Stimulated activated CD4-positive, alpha-beta T cell treated with anti-CD3 and anti-CD28 coated beads, TNF-alpha, amount 100 ng/mL, for 1 hour (primary cell): ENCODE data around the gene FAAP20.
A peak's percentile ranks its signal among the peaks of the same experiment; 100 is the strongest.

Source experiments
- DNase-seq, 3 donors: peaks; one replicate each; pipeline ENCODE4 v3.0.0-alpha.2; 2020; ENCODE audit warnings: low read depth in 3 of 3, low spot score in 1 of 3

The FAAP20 gene

DNA sequence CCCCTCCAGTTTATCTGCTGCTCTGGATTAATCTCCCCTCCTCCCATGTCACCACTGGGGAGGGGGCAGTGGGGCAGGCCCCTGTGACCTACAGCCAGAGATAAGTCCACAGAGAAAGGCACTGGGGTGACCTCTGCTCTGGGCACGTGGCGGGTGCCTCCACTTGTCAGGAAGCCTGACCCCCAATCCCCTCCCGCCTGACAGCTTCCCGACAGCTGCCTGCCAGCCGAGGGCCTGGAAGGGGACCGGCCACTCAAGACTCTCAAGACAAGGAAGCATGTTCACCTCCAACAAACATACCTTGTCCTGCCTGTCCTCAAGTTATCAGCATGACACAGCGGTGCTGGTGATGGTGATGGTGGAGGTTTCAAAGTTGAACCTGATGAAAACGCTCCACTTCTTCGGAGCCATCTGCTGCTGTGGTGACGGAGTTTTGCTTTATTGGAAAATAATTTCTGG is 3.2 kb upstream of the FAAP20 start:
- DNase-seq = no peak

DNA sequence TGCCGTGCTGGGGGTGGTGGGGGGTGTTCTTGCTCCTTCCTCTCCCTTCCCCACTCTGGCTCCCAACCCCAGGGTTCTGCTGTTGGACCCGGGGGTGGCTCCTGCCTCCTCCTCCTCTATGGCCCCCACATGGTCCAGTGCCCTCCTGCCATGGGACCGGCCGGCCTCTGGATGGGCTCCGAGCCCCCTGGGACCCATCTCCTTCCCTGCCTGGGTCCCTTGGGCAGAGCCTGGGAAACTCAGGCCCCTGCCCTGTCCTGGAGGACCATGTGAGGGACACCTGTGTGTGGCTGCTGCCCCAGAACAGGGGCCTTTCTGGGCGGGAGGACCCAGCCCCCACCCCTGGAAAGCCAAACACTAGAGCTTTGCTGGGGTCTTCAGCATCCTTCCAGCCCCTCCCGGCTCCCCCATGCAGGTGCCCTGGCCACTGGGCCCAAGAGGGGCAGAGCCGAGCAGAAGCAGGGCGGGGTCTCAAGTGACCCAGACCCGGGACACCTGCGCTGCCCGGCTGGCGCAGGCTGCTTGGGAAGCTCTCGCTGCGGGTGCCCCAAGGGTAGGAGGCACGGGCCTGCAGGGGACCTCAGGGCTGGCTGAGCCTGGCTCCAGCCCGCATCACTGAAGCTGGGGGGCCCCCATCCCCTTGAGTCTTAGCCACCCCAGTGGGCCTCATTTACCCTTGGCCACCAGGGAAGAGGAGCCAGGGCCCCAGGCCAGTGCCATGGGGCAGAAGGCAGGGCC is 2.5 kb upstream of the FAAP20 start:
- DNase-seq = no peak

DNA sequence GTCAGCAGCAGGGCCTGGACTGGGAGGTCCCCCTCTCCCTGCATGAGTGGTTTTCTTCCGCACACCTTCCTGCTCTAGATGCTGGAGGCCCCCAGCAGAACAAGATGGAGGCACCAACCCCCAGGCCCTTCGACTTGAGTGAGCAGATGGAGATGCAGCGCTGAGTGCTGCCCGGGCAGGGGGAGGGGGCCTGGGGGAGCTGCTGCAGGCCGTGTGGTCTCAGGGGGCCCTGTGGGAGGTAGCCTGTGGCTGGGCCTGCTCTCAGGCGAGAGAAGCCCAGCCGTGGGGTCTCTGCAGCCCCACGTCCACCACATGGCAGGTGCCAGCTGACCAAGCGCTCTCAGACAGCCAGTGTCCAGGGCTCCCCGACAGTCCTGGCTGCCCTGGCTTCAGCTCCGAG is 1.2 kb upstream of the FAAP20 start:
- no peak for DNase-seq

DNA sequence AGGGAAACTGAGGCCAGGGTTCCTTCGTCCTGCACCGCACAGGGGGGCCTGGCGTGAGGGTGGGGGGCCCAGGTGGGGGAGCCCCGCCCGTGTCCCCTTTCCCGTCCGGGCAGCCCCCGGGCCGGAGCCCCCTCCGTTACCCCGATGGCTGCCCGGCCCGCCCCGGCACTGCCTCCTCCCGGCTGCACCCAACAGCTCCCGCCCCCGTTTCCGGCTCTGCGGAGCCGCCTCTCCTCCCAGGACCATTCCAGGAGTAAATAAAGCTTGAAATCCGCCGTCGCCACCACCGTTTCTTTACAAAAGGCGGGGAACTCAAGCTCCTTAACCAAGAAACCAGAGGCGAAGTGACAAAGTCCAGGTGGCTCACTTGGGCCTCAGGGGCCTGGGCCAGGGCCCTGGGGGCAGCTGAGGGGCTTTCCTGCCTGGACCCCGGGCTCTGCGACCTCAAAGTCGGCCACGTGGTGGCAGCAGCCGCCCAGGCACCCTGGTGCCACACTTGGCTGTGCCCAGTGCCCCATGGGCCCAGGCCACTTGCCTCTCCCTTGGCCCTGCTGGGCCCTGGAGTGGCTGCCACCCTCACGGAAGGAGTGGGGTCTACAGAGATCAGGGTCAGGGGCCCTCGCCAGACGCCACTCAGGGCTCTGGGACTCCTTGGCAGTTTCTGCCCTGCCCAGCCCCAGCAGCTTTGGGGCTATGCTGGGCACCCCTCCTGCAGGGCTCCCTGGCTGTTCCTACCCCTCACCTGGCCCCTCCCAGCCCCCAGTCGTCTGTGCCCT is 514 bp upstream of the FAAP20 start:
- peak; percentile 68 to 74 (median 71) for DNase-seq

DNA sequence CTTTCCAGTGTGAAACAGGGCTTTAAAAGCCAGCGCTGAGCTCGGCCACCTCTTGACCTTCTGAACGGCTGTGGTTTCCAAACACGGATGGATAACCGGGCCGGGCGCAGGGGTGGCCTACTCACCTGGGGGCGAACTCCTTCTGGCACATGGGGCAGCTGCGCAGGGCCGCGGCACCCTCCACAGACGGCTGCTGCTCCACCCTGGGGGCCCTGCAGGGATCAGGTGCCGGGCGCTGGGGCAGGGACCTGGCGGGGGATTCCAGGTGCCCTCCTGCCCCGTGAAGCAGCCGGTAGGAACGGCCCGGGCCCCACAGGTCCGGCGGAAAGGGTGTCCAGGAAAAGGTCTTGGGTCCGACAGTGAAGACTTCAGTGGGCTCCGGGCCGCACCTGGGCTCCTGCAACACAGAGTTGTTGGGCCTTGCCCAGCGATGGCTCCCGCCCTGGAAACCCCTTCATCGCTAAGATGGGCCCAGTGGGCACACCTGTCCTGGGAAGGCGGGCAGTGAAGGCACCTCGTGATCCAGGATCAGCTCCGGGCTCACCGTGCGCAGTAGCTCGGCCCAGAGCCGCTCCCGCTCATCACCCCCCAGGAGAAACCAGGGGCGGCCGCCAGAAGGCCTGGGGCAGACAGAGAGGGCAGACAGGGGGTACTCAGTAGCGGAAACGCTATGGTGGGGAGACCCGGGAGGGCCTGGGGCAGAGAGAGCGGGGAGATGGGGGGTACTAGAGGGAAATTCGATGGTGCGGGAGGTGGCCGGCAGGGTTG is 874 bp downstream of the FAAP20 start:
- no peak for DNase-seq

DNA sequence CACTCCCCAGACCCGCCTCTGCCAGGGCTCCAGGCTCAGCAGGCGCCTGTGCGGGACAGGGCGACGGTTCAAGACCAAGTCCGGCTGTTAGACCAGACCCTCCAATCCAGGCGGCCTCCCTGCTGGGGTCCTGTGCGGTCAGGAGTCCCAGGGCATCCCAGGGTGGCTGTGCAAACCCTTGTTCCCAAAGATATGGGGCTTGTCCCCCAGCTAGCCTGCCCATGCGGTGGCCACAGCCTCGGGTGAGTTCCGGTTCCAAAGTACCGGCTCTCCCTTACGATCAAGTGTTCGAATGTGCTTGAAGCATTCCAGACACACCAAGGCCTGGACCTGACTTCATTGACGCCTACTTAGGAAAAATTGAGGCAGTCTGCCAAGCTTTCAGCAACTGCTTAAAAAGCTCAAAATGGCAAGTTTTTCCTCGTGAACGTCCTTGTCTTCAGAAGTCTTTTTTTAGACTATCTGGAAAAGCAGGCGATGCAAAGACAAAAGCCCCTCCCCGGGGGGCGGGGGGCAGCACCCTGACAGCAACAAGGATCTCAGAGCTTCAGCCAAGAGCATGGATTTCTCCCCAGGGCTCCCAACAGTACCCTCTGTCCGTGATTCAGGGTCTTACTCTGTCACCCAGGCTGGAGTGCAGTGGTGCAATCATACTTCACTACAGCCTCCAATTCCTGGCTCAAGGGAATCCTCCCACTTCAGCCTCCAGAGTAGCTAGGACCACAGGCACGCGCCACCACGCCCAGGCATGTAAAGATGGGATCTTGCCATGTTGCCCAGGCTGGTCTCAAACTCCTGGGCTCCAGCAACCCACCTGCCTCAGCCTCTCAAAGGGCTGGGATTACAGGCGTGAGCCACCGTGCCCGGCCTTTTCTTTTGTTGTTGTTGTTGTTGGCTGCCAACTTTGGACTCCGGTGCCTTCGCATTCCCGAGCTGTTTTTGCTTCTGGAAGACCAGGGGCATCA is 2.3 kb downstream of the FAAP20 start:
- DNase-seq = no peak

DNA sequence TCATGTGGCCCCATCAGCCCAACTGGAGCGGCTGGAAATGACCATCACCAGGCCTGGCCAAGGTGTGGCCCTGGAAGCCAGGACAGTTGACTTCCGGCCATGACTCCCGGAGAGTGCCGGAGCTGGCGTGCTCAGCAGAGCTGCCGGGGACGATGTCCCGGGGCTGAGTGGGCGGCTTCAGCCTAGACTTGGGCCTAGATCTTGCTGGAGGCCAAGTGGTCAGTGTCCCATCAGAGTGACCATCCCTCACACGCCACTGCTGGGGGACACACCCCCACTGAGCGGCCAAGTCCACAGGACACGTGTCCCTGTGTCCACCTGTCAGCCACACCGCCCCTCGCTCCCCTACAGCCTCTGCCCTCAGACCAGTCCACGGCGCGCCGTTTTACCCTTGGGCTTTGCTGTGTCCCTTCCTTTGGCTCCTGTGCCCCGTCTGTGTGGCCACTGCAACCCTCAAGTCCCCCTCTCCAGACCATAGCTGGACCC is 4.0 kb downstream of the FAAP20 start:
- no peak for DNase-seq

DNA sequence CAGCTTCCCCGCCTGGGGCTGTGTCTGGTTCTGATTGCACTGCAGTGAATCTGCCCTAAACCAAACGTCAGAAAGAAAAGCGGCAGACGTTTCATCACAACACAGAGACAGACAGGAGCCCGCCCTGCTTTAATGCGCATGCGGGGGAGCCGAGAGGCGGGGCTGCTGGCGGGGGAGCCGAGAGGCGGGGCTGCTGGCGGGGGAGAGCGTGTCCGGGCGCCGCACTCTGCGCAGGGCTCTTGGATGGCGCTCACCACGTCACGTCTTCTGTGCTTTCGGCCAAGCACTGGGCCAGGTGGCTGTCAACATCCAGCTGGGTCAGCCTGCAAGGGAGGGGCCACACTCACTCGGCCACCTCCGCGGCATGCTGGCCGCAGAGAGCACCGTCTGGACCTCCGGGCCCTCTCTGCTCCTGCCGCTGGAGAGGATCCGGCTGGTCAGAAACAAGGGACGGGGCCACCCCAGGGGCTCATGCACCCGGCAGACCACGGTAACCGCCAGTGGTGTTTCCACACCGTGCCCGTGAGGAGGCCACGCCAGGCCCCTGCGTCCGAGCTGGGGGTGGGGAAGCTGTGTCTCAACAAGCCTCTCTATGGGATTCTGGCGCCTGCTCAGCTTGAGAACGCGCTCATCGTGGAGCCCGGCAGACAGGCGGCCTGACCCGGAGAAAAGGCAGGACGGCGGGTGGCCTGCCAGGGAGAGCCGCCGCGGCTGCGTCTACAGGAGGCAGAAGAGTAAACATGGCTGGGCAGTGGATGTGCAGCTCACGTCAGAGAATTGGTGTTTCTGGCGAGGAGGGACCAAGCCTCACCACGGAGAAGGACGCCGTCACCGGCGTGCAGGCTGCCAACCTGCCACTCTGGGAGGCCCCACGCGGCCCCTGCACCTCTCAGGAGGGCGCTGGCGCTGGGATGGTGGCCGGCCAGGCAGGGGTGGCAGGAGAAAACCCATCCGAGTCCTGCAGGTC is 4.8 kb downstream of the FAAP20 start:
- DNase-seq = peak; percentile 82 to 86 (median 83)

DNA sequence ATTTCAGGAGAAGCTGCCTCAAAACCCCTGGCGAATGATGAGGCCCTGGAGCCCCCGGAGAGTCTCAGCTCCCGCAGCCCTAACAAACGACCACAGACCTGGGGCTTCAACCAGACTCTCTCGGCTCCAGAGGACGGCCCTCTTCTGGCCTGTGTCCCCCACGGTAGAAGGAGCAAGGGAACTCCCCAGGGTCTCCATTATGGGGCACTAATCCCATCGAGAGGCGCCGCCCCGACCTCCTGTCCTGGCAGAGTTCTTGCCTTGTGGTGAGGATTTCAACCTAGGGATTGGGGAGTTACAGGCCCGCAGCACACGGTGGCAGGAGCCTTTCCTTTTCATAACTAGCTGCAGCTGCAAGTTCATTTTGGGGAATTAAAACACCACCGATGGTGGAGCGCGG is 6.2 kb downstream of the FAAP20 start:
- no peak for DNase-seq

DNA sequence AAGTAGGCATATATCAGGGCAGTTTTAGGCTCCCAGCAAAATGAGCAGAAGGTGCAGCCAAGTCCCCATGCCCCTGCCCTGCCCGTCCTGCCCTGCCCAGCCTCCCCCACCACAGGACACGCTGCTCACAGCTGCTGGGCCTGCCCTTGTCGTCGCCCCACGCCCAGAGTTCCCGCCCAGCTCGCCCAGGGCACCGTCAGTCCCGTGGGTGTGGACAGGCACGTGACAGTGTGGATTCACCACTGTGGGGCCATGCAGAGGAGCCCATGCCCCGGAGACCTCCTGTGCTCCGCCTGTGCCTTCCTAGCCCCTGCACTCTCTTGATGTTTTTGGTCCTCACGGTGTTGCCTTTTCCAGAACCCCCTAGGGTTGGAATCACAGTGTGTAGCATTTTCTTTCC is 7.0 kb downstream of the FAAP20 start:
- no peak for DNase-seq

DNA sequence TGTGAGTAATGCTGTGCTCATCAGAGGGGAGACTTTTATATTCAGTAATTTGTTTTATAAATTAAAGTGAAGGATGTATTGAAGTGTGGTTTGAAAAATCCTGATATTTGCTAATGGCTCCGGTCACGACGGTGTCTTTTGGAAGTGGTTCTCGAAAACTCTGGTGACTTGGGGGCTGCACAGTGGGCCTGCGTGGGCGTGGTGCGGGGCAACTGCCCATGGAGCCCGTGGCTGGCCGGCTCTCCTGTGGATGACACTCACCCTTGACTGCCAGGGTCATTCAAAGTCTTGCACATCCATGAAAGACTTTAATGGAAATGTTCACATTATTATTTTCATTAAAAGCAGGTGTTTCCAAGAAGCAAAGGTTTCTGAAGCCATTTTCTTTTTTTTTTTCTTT is 7.7 kb downstream of the FAAP20 start:
- DNase-seq = no peak

DNA sequence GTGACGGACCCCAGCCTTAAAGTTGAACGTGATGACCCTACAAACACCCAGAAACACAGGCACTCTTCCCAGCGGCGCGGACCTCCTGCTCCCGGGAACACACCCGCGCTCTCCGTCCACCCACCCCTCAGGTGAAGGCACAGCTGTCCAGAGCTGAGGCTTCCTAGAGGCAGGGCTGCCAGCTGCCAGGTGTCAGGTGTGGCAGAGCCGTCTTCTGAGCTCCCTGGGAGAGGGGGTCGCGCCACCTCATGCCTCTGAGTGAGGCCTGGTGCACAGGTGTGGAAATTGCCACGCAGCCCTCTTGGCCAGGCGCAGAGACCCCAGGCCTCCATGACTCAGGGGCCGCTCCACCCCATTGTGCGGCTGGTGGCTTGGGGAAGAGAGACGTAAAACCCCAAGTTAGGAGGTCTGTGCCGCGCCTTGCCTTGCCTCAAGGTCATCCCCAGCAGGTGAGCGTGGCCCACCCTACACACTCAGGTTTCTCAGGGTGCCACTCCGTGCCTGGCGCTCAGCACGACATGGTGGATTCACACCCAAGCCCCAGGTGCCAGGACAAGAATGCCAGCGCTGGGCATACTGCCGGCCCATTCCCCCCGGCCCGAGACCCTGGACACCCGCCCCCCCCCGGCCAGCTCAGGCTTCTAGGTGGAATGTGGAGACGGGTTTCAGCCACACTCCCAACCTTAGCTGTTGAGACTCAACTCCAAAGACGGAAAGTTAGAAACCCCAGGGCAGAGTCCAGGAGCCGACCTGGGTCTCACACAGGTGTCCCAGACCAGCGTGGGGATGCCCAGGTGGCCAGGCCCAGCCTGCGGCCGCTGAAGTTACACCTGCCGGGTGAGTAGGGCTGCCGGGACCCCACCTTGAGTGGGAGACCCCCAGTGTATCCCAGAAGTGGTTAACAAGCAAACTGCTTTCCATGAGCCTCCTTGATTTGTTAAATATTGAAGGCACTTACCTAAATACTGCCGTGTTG is 8.4 kb downstream of the FAAP20 start:
- DNase-seq = no peak

DNA sequence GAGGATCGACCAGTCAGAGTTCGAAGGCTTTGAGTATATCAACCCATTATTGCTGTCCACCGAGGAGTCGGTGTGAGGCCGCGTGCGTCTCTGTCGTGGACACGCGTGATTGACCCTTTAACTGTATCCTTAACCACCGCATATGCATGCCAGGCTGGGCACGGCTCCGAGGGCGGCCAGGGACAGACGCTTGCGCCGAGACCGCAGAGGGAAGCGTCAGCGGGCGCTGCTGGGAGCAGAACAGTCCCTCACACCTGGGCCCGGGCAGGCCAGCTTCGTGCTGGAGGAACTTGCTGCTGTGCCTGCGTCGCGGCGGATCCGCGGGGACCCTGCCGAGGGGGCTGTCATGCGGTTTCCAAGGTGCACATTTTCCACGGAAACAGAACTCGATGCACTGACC is 9.6 kb downstream of the FAAP20 start:
- no peak for DNase-seq

DNA sequence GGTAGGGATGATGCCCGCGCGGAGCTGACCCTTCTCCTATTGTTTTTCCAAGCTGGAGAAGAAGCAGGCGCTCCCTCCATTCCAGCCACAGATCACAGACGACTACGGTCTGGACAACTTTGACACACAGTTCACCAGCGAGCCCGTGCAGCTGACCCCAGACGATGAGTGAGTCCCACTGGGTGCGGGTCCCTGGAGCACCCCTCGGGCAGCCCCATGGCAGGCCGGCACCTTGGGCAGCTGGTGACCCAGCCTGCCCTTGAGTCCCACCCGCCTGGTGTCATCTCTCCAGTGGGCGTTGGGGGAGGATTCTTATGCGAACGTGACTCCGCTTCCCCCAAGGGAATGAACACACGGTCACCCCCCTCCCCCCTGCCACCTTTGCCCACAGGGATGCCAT is 10.0 kb downstream of the FAAP20 start:
- no peak for DNase-seq

DNA sequence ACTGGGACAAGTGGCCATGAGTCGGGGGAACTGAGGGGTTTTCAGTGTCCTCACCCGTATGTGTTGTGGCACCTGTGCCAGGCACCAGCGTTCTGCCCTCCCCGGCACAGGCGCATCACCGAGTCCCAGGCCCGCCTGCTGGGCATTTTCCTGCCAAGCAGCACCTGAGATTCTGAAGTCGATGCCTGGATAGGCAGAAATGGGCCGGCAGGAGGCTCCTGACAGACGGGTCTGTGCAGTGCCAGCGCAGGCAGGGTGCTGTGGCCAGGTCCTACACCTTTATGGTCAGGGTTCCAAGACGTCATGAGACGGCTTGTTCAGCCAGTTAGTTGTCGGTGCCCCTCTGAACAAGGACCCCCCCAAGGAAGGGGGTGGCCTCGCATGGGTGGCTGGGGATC is 10.6 kb downstream of the FAAP20 start:
- no peak for DNase-seq

DNA sequence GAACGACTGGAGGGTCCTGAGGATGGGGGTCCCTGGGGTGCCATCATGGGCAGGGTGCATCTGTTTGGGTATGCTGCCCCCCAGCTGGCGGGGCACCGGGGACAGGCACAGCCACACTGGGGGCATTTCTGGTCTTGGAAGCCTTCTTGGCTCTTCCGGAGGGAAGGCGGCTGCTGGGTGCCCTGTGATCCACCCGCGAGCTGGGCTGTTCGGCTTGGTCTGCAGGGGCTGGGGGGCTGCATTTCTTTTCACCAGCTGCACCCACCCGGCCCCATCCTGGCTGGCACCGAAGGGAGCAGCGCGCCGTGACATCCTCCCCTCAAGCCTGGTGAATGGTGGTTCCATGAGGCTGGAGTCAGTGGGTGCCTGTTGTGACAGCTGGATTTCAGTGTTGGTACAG is 12.2 kb downstream of the FAAP20 start:
- DNase-seq = no peak

DNA sequence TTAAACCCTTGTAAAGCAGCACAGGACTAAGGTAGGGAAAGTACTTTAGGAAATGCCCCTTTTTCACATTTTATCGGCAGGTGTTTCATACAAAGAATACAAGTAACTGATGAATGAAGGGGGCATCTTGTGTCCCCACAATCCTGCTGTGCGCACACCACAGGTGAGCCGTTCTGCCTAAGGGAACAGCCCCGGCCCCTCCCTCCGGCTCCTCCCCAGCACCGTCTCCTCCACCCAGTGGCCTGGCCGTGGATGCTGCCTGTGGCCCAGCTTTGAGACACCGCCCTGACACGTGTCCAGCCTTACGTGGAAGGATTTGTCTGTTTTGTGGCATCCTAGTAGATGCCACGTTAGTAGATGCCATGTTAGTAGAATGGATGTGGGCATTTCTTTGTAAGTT is 12.8 kb downstream of the FAAP20 start:
- DNase-seq = no peak

DNA sequence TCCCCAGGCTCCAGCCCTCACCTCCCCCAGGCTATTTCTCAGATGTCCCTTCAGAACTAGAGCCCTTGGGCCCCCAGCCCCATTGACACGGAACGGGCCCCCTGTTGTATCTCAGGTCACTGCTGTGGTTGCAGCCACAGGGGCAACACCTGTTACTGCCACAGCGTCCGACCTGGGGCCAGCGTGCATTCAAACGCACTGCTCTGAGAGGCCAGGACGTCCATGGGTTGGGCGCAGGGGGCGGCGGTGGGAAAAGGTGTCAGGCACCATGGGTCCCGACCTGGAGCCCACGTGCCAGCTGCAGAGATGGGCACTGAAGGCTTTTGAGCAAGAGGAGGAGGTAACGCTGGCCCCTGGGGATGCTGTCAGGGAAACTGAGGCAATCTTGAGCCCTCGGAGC is 13.3 kb downstream of the FAAP20 start:
- DNase-seq = no peak
